HEK293 (cell line): ENCODE data around the gene ZMYND15.

Experiments used
- FEZF1 ChIP-seq: fragments of 450-650 bp; formaldehyde crosslinking; IDR thresholded peaks from 2 replicates; pipeline ENCODE4 v1.5.1; 2016; ENCODE audit warnings: missing biosample characterization, missing genetic modification characterization
- GLIS1 ChIP-seq: fragments of 450-650 bp; formaldehyde crosslinking; IDR thresholded peaks from 2 replicates; pipeline ENCODE4 v1.5.1; 2016; ENCODE audit warnings: missing biosample characterization, missing genetic modification characterization
- HOXC10 ChIP-seq: sonication (generic); formaldehyde crosslinking; IDR thresholded peaks from 2 replicates; pipeline ENCODE4 v1.8.1; 2023; ENCODE audit warnings: mild to moderate bottlenecking, missing genetic modification reagents
- KLF8 ChIP-seq: fragments of 450-650 bp; formaldehyde crosslinking; IDR thresholded peaks from 2 replicates; pipeline ENCODE4 v1.5.1; 2016; ENCODE audit warnings: missing biosample characterization, missing genetic modification characterization
- OSR2 ChIP-seq: fragments of 450-650 bp; formaldehyde crosslinking; IDR thresholded peaks from 2 replicates; pipeline ENCODE4 v1.5.1; 2016; ENCODE audit warnings: missing biosample characterization, missing genetic modification characterization
- REPIN1 ChIP-seq: fragments of 450-650 bp; formaldehyde crosslinking; IDR thresholded peaks from 2 replicates; pipeline ENCODE4 v1.5.1; 2017; ENCODE audit warnings: missing biosample characterization, missing genetic modification characterization, low read depth
- ZBTB20 ChIP-seq: fragments of 450-650 bp; formaldehyde crosslinking; IDR thresholded peaks from 2 replicates; pipeline ENCODE4 v1.5.1; 2016; ENCODE audit warnings: missing biosample characterization, missing genetic modification characterization
- ZBTB21 ChIP-seq: fragments of 450-650 bp; formaldehyde crosslinking; IDR thresholded peaks from 2 replicates; pipeline ENCODE4 v1.5.1; 2017; ENCODE audit warnings: missing biosample characterization, missing genetic modification characterization
- ZFHX2 ChIP-seq: fragments of 450-650 bp; formaldehyde crosslinking; conservative IDR thresholded peaks from 2 replicates; pipeline ENCODE4 v1.5.1; 2016; ENCODE audit warnings: missing biosample characterization, missing genetic modification characterization
- ZFP3 ChIP-seq: fragments of 450-650 bp; formaldehyde crosslinking; IDR thresholded peaks from 2 replicates; pipeline ENCODE4 v1.5.1; 2016; ENCODE audit warnings: low read depth, missing biosample characterization, missing genetic modification characterization
- ZFP37 ChIP-seq: fragments of 450-650 bp; formaldehyde crosslinking; IDR thresholded peaks from 2 replicates; pipeline ENCODE4 v1.5.1; 2016; ENCODE audit warnings: missing biosample characterization, missing genetic modification characterization
- ZFP41 ChIP-seq: fragments of 450-650 bp; formaldehyde crosslinking; IDR thresholded peaks from 2 replicates; pipeline ENCODE4 v1.5.1; 2016; ENCODE audit warnings: missing biosample characterization, missing genetic modification characterization, borderline replicate concordance
- ZNF132 ChIP-seq: fragments of 450-650 bp; formaldehyde crosslinking; IDR thresholded peaks from 2 replicates; pipeline ENCODE4 v1.5.1; 2017; ENCODE audit warnings: missing biosample characterization, missing genetic modification characterization, borderline replicate concordance
- ZNF155 ChIP-seq: fragments of 450-650 bp; formaldehyde crosslinking; IDR thresholded peaks from 2 replicates; pipeline ENCODE4 v1.5.1; 2016; ENCODE audit warnings: missing biosample characterization, missing genetic modification characterization
- ZNF174 ChIP-seq: fragments of 450-650 bp; formaldehyde crosslinking; IDR thresholded peaks from 2 replicates; pipeline ENCODE4 v1.5.0; 2017; ENCODE audit warnings: missing biosample characterization, mild to moderate bottlenecking, missing genetic modification characterization
- ZNF19 ChIP-seq: fragments of 450-650 bp; formaldehyde crosslinking; IDR thresholded peaks from 2 replicates; pipeline ENCODE4; 2016; ENCODE audit warnings: missing biosample characterization, missing genetic modification characterization, low read depth
- ZNF202 ChIP-seq: fragments of 450-650 bp; formaldehyde crosslinking; IDR thresholded peaks from 2 replicates; pipeline ENCODE4 v1.5.1; 2016; ENCODE audit warnings: missing biosample characterization, missing genetic modification characterization, borderline replicate concordance
- ZNF311 ChIP-seq: fragments of 450-650 bp; formaldehyde crosslinking; IDR thresholded peaks from 2 replicates; pipeline ENCODE4 v1.5.1; 2017; ENCODE audit warnings: missing biosample characterization, missing genetic modification characterization, borderline replicate concordance
- ZNF335 ChIP-seq: fragments of 450-650 bp; formaldehyde crosslinking; conservative IDR thresholded peaks from 2 replicates; pipeline ENCODE4 v1.5.1; 2016; ENCODE audit warnings: missing biosample characterization, missing genetic modification characterization
- ZNF394 ChIP-seq: fragments of 450-650 bp; formaldehyde crosslinking; IDR thresholded peaks from 2 replicates; pipeline ENCODE4 v1.5.1; 2016; ENCODE audit warnings: missing biosample characterization, missing genetic modification characterization, mild to moderate bottlenecking, moderate library complexity, borderline replicate concordance
- ZNF530 ChIP-seq: fragments of 450-650 bp; formaldehyde crosslinking; IDR thresholded peaks from 2 replicates; pipeline ENCODE4 v1.5.1; 2016; ENCODE audit warnings: low read depth, missing biosample characterization, missing genetic modification characterization
- ZNF596 ChIP-seq: fragments of 450-650 bp; IDR thresholded peaks from 2 replicates; pipeline ENCODE4 v1.5.0; 2018; ENCODE audit warnings: missing biosample characterization, mild to moderate bottlenecking, missing genetic modification characterization, moderate library complexity
- ZNF610 ChIP-seq: fragments of 450-650 bp; formaldehyde crosslinking; IDR thresholded peaks from 2 replicates; pipeline ENCODE4 v1.5.1; 2016; ENCODE audit warnings: missing biosample characterization, missing genetic modification characterization, borderline replicate concordance
- ZNF629 ChIP-seq: fragments of 450-650 bp; formaldehyde crosslinking; IDR thresholded peaks from 2 replicates; pipeline ENCODE4 v1.5.1; 2017; ENCODE audit warnings: missing biosample characterization, missing genetic modification characterization
- ZNF76 ChIP-seq: fragments of 450-650 bp; formaldehyde crosslinking; IDR thresholded peaks from 2 replicates; pipeline ENCODE4; 2016; ENCODE audit warnings: low read depth, missing biosample characterization, missing genetic modification characterization, borderline replicate concordance
- ZSCAN23 ChIP-seq: fragments of 450-650 bp; formaldehyde crosslinking; IDR thresholded peaks from 2 replicates; pipeline ENCODE4 v1.5.1; 2016; ENCODE audit warnings: missing biosample characterization, missing genetic modification characterization
- ZSCAN30 ChIP-seq: fragments of 450-650 bp; IDR thresholded peaks from 2 replicates; pipeline ENCODE4 v1.5.1; 2018; ENCODE audit warnings: missing biosample characterization, mild to moderate bottlenecking, missing genetic modification characterization, moderate library complexity
- TF ChIP-seq, protein P1 (sequence below): fragments of 450-650 bp; formaldehyde crosslinking; IDR thresholded peaks from 2 replicates; pipeline ENCODE4; 2016; ENCODE audit warnings: missing biosample characterization, missing genetic modification characterization
- TF ChIP-seq, protein P2 (sequence below): fragments of 450-650 bp; formaldehyde crosslinking; IDR thresholded peaks from 2 replicates; pipeline ENCODE4 v1.5.1; 2016; ENCODE audit warnings: missing biosample characterization, missing genetic modification characterization, low read depth
- TF ChIP-seq, protein P3 (sequence below): fragments of 450-650 bp; formaldehyde crosslinking; IDR thresholded peaks from 2 replicates; pipeline ENCODE4 v1.5.1; 2017; ENCODE audit warnings: missing biosample characterization, mild to moderate bottlenecking, missing genetic modification characterization, moderate library complexity
- TF ChIP-seq, protein P4 (sequence below): fragments of 450-650 bp; formaldehyde crosslinking; IDR thresholded peaks from 2 replicates; pipeline ENCODE4 v1.5.1; 2016; ENCODE audit warnings: missing biosample characterization, missing genetic modification characterization
- TF ChIP-seq, protein P5 (sequence below): fragments of 450-650 bp; formaldehyde crosslinking; IDR thresholded peaks from 2 replicates; pipeline ENCODE4 v1.5.1; 2016; ENCODE audit warnings: missing biosample characterization, missing genetic modification characterization
- TF ChIP-seq, protein P6 (sequence below): fragments of 450-650 bp; formaldehyde crosslinking; IDR thresholded peaks from 2 replicates; pipeline ENCODE4 v1.5.1; 2016; ENCODE audit warnings: missing biosample characterization, missing genetic modification characterization

ZMYND15 gene

DNA sequence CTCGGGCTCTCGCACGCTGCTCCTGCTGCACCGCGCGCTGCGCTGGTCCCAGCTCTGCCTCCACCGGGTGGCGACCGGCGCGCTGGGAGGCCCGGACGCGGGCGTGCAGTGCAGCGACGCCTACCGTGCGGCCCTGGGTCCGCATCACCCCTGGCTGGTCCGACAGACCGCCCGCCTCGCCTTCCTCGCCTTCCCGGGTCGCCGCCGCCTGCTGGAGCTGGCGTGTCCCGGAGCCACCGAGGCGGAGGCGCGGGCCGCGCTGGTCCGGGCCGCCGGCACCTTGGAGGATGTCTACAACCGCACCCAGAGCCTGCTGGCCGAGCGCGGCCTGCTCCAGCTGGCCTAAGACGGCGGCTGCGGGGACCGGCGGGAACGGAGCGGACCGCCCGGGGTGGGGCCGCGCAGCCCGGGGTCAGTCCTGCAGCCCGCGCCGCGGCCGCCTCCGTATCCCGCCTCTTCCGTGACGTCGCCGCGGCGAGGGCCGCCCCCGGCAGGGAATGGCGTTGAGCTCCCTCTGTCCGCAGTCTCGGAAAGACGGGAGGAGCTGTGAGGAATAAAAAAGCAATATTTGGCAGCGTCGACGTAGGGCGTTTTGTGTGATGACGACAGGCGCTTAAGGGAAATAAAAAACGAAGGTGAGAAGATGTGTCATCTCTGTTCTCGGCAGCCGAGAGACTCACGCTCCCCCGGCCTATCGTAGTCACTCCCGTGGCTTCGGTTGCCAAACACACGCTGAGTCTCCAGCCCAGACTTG lies 50.5 kb downstream of the ZMYND15 start (continued):
- TF ChIP-seq, protein P1, sequence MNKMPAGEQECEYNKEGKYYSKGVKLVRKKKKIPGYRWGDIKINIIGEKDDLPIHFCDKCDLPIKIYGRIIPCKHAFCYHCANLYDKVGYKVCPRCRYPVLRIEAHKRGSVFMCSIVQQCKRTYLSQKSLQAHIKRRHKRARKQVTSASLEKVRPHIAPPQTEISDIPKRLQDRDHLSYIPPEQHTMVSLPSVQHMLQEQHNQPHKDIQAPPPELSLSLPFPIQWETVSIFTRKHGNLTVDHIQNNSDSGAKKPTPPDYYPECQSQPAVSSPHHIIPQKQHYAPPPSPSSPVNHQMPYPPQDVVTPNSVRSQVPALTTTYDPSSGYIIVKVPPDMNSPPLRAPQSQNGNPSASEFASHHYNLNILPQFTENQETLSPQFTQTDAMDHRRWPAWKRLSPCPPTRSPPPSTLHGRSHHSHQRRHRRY, result no peak
- peak; percentile 83 for TF ChIP-seq ZBTB20 (tag by site-specific recombination)
- TF ChIP-seq ZFP3 (tag by site-specific recombination), result no peak
- TF ChIP-seq ZNF610 (tag by site-specific recombination), result 0 out of 2 replicates have a peak, but pooled peaks have one; percentile 42
- TF ChIP-seq ZNF174 (tag by site-specific recombination), result no peak
- no peak for TF ChIP-seq ZNF19 (tag by site-specific recombination)
- no peak for TF ChIP-seq ZFP41
- TF ChIP-seq ZNF311, result no peak
- TF ChIP-seq ZBTB21 (tag by site-specific recombination), result peak; percentile 95
- TF ChIP-seq GLIS1, result peak; percentile 90
- TF ChIP-seq FEZF1 (tag by site-specific recombination), result no peak
- peak; percentile 93 for TF ChIP-seq ZSCAN30
- TF ChIP-seq, protein P2, sequence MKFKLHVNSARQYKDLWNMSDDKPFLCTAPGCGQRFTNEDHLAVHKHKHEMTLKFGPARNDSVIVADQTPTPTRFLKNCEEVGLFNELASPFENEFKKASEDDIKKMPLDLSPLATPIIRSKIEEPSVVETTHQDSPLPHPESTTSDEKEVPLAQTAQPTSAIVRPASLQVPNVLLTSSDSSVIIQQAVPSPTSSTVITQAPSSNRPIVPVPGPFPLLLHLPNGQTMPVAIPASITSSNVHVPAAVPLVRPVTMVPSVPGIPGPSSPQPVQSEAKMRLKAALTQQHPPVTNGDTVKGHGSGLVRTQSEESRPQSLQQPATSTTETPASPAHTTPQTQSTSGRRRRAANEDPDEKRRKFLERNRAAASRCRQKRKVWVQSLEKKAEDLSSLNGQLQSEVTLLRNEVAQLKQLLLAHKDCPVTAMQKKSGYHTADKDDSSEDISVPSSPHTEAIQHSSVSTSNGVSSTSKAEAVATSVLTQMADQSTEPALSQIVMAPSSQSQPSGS (tag by site-specific recombination), result peak; percentile 84
- TF ChIP-seq, protein P3, sequence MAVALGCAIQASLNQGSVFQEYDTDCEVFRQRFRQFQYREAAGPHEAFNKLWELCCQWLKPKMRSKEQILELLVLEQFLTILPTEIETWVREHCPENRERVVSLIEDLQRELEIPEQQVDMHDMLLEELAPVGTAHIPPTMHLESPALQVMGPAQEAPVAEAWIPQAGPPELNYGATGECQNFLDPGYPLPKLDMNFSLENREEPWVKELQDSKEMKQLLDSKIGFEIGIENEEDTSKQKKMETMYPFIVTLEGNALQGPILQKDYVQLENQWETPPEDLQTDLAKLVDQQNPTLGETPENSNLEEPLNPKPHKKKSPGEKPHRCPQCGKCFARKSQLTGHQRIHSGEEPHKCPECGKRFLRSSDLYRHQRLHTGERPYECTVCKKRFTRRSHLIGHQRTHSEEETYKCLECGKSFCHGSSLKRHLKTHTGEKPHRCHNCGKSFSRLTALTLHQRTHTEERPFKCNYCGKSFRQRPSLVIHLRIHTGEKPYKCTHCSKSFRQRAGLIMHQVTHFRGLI (tag by site-specific recombination), result no peak
- TF ChIP-seq REPIN1 (tag by site-specific recombination), result no peak
- peak; percentile 78; the same call in 1 of the 2 replicates for TF ChIP-seq ZNF76 (tag by site-specific recombination)
- peak; percentile 62; the same call in 1 of the 2 replicates for TF ChIP-seq KLF8
- TF ChIP-seq ZNF394 (tag by site-specific recombination), result peak; percentile 27; the same call in 1 of the 2 replicates
- no peak for TF ChIP-seq ZFP37 (tag by site-specific recombination)
- TF ChIP-seq ZNF530 (tag by site-specific recombination), result no peak
- TF ChIP-seq ZNF132, result no peak
- TF ChIP-seq, protein P4, sequence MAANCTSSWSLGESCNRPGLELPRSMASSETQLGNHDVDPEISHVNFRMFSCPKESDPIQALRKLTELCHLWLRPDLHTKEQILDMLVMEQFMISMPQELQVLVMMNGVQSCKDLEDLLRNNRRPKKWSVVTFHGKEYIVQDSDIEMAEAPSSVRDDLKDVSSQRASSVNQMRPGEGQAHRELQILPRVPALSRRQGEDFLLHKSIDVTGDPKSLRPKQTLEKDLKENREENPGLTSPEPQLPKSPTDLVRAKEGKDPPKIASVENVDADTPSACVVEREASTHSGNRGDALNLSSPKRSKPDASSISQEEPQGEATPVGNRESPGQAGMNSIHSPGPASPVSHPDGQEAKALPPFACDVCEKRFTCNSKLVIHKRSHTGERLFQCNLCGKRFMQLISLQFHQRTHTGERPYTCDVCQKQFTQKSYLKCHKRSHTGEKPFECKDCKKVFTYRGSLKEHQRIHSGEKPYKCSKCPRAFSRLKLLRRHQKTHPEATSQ (tag by site-specific recombination), result no peak; the same call in 1 of the 2 replicates
- TF ChIP-seq ZFHX2, result peak; percentile 42
- peak; percentile 51; the same call in 1 of the 2 replicates for TF ChIP-seq ZNF596
- TF ChIP-seq ZNF155 (tag by site-specific recombination), result no peak
- TF ChIP-seq, protein P5, sequence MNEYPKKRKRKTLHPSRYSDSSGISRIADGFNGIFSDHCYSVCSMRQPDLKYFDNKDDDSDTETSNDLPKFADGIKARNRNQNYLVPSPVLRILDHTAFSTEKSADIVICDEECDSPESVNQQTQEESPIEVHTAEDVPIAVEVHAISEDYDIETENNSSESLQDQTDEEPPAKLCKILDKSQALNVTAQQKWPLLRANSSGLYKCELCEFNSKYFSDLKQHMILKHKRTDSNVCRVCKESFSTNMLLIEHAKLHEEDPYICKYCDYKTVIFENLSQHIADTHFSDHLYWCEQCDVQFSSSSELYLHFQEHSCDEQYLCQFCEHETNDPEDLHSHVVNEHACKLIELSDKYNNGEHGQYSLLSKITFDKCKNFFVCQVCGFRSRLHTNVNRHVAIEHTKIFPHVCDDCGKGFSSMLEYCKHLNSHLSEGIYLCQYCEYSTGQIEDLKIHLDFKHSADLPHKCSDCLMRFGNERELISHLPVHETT (tag by site-specific recombination), result 0 out of 2 replicates have a peak, but pooled peaks have one; percentile 27
- TF ChIP-seq ZNF202 (tag by site-specific recombination), result no peak
- TF ChIP-seq HOXC10 (CRISPR knock-in tag), result no peak
- TF ChIP-seq ZSCAN23 (tag by site-specific recombination), result no peak
- TF ChIP-seq ZNF629, result peak; percentile 97
- TF ChIP-seq OSR2 (tag by site-specific recombination), result no peak
- peak; percentile 80 for TF ChIP-seq ZNF335 (tag by site-specific recombination)
- TF ChIP-seq, protein P6, sequence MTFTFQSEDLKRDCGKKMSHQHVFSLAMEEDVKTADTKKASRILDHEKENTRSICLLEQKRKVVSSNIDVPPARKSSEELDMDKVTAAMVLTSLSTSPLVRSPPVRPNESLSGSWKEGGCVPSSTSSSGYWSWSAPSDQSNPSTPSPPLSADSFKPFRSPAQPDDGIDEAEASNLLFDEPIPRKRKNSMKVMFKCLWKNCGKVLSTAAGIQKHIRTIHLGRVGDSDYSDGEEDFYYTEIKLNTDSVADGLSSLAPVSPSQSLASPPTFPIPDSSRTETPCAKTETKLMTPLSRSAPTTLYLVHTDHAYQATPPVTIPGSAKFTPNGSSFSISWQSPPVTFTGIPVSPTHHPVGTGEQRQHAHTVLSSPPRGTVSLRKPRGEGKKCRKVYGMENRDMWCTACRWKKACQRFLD, result no peak
